Hepatocyte (in vitro differentiated cells): ENCODE results near the gene EML3. TPM values are rescaled to one million over a fixed set of nuclear protein-coding genes. Genes with fewer than 3 reads are reported as not detected.
A peak's percentile ranks its signal among the peaks of the same experiment; 100 is the strongest.

Experiments used
- DNase-seq: peaks from one replicate; pipeline ENCODE4 v3.0.0-alpha.2; 2016; ENCODE audit warnings: low spot score
- H2AFZ ChIP-seq: fragments of 200-600 bp; sonication (generic); 2 replicates; pipeline ENCODE4 v1.6.0; 2016; ENCODE audit warnings: antibody characterized with exemption, mild to moderate bottlenecking
- H3K27ac ChIP-seq: fragments of 200-600 bp; sonication (generic); 2 replicates; pipeline ENCODE4 v1.5.1; 2016; ENCODE audit warnings: mild to moderate bottlenecking
- H3K27me3 ChIP-seq: fragments of 200-600 bp; sonication (generic); 2 replicates; pipeline ENCODE4 v1.6.1; 2016
- H3K36me3 ChIP-seq: fragments of 200-600 bp; sonication (generic); replicated peaks from 2 replicates; pipeline ENCODE4 v1.5.1; 2016; ENCODE audit warnings: low read depth; ENCODE audit not compliant: insufficient read depth
- H3K4me1 ChIP-seq: fragments of 200-600 bp; sonication (generic); 2 replicates; pipeline ENCODE4 v1.5.1; 2016; ENCODE audit warnings: mild to moderate bottlenecking, moderate library complexity; ENCODE audit not compliant: insufficient read depth
- H3K4me2 ChIP-seq: fragments of 200-600 bp; sonication (generic); 2 replicates; pipeline ENCODE4 v1.6.0; 2016
- H3K4me3 ChIP-seq: fragments of 200-600 bp; sonication (generic); 2 replicates; pipeline ENCODE4 v1.5.1; 2016; ENCODE audit warnings: mild to moderate bottlenecking
- H3K79me2 ChIP-seq: fragments of 200-600 bp; sonication (generic); 2 replicates; pipeline ENCODE4 v1.6.0; 2017; ENCODE audit warnings: mild to moderate bottlenecking
- H3K9me2 ChIP-seq: fragments of 200-600 bp; sonication (generic); replicated peaks from 2 replicates; pipeline ENCODE4 v1.6.0; 2017; ENCODE audit warnings: mild to moderate bottlenecking; ENCODE audit not compliant: insufficient read depth
- H3K9me3 ChIP-seq: fragments of 200-600 bp; sonication (generic); 2 replicates; pipeline ENCODE4 v1.5.1; 2016; ENCODE audit warnings: low read depth, mild to moderate bottlenecking
- H4K20me1 ChIP-seq: fragments of 200-600 bp; sonication (generic); 2 replicates; pipeline ENCODE4 v1.6.0; 2016; ENCODE audit warnings: mild to moderate bottlenecking; ENCODE audit not compliant: insufficient read depth, poor library complexity, severe bottlenecking
- EZH2 ChIP-seq: fragments of 200-600 bp; sonication (generic); IDR thresholded peaks from 2 replicates; pipeline ENCODE4 v1.6.1; 2016; ENCODE audit warnings: antibody characterized with exemption, mild to moderate bottlenecking, borderline replicate concordance
- EZH2phosphoT487 ChIP-seq: fragments of 200-600 bp; sonication (generic); IDR thresholded peaks from one replicate; pipeline ENCODE4 v1.6.1; 2018; ENCODE audit warnings: antibody characterized with exemption, mild to moderate bottlenecking, low read depth, moderate library complexity; ENCODE audit not compliant: unreplicated experiment, severe bottlenecking
- WGBS: methylation state at CpG from one replicate; pipeline ENCODE4 v1.1.6; 2016; ENCODE audit warnings: low lambda C conversion rate; ENCODE audit errors: missing lambda C conversion rate; 5-methylcytosine and 5-hydroxymethylcytosine counted together
- polyA plus RNA-seq: library from polyadenylated mRNA; unstranded; fragments of >200 nt; fragmentation: Nextera tagmentation; extraction: Ambion mirVana; gene quantifications from 2 replicates; pipeline ENCODE4 v1.2.1, GENCODE V29; 2016
- total RNA-seq: library from RNA; depleted of rRNA; stranded (reverse); fragments of >200 nt; gene quantifications from 2 replicates; pipeline ENCODE4 v1.2.3, GENCODE V29; 2014
- TF ChIP-seq, protein P1 (sequence below): fragments of 200-600 bp; sonication (generic); IDR thresholded peaks from 2 replicates; pipeline ENCODE4 v1.5.1; 2016; ENCODE audit warnings: antibody characterized with exemption, mild to moderate bottlenecking; ENCODE audit not compliant: poor library complexity

EML3 gene
- total and polyA plus RNA-seq, 2 experiments from 2014 or later: 21.6 to 22.6 TPM

DNA sequence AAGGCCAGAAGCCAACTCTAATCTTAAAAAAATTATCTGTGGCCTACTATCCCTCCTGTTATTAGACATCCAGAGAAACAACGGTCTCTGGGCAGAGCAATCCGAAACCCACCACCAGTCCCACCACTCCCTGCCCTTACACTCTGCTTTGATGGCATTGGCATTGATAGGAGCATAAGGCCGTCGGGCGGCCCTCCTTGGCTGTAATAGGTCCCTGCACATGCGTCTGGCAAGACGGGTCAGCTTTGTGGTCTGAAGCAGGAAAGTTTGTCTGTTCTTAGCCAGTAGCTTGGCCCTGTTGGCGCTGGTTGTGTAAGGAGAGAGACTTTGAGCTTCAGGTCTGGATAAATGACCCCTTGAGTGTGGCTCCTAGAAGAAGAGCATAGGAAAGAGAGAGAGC lies 17.5 kb downstream of the EML3 start:
- TF ChIP-seq EZH2: no peak
- TF ChIP-seq EZH2phosphoT487: no peak
- TF ChIP-seq, protein P1, sequence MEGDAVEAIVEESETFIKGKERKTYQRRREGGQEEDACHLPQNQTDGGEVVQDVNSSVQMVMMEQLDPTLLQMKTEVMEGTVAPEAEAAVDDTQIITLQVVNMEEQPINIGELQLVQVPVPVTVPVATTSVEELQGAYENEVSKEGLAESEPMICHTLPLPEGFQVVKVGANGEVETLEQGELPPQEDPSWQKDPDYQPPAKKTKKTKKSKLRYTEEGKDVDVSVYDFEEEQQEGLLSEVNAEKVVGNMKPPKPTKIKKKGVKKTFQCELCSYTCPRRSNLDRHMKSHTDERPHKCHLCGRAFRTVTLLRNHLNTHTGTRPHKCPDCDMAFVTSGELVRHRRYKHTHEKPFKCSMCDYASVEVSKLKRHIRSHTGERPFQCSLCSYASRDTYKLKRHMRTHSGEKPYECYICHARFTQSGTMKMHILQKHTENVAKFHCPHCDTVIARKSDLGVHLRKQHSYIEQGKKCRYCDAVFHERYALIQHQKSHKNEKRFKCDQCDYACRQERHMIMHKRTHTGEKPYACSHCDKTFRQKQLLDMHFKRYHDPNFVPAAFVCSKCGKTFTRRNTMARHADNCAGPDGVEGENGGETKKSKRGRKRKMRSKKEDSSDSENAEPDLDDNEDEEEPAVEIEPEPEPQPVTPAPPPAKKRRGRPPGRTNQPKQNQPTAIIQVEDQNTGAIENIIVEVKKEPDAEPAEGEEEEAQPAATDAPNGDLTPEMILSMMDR: no peak
- Histone ChIP-seq H3K9me3 (no peaks in the 10 kb centered on the region), H3K4me2 (no peak overlapping the region), H3K36me3 (no peaks in the 10 kb centered on the region), H3K27ac (no peak overlapping the region), H3K4me3 (no peak overlapping the region), H3K9me2 (no peaks in the 10 kb centered on the region), H3K27me3 (no peaks in the 10 kb centered on the region), H3K4me1 (peaks cover 16% of the 10 kb centered on the region), H4K20me1 (peaks cover 10% of the 10 kb centered on the region), H3K79me2 (peaks cover 34% of the 10 kb centered on the region), H2AFZ (no peak overlapping the region)
- 95% methylated on average over 8 of the region's 8 CpGs for WGBS
- no peak for DNase-seq

GRCh38 chr11:62593434-62594044 lies 19.0 kb downstream of the EML3 start:
- H2AFZ ChIP-seq: no peak overlapping the region
- no peak overlapping the region for H3K4me3 ChIP-seq
- TF ChIP-seq EZH2: no peak
- TF ChIP-seq, protein P1: peak; percentile 51
- 75% methylated on average over 12 of the region's 13 CpGs for WGBS
- no peak overlapping the region for H3K27ac ChIP-seq
- no peak overlapping the region for H3K4me2 ChIP-seq
- no peaks in the 10 kb centered on the region for H3K27me3 ChIP-seq
- no peaks in the 10 kb centered on the region for H4K20me1 ChIP-seq
- no peaks in the 10 kb centered on the region for H3K9me3 ChIP-seq
- peak; percentile 73 for DNase-seq
- no peaks in the 10 kb centered on the region for H3K9me2 ChIP-seq
- no peaks in the 10 kb centered on the region for H3K36me3 ChIP-seq
- peaks cover 33% of the 10 kb centered on the region for H3K79me2 ChIP-seq
- peaks cover 7% of the 10 kb centered on the region for H3K4me1 ChIP-seq

- no peak overlapping the region for H2AFZ ChIP-seq
- no peaks in the 10 kb centered on the region for H3K27me3 ChIP-seq
- H3K79me2 ChIP-seq: peaks cover 28% of the 10 kb centered on the region
- H3K4me2 ChIP-seq: no peak overlapping the region
- no peak overlapping the region for H3K4me3 ChIP-seq
- H3K9me3 ChIP-seq: no peaks in the 10 kb centered on the region
- peak overlapping the region; percentile 85 for H3K27ac ChIP-seq
- DNase-seq: no peak
- no peaks in the 10 kb centered on the region for H3K9me2 ChIP-seq
- TF ChIP-seq, protein P1: no peak
- TF ChIP-seq EZH2: no peak
- no peak for TF ChIP-seq EZH2phosphoT487
- no peaks in the 10 kb centered on the region for H3K36me3 ChIP-seq
- peaks cover 7% of the 10 kb centered on the region for H3K4me1 ChIP-seq
- no peaks in the 10 kb centered on the region for H4K20me1 ChIP-seq
- 89% methylated on average over 4 of the region's 8 CpGs for WGBS
Observed at GRCh38 chr11:62592989-62593421, 19.6 kb downstream of the EML3 start.
